ENCODE measurements around the gene AGA.
A peak's percentile ranks its signal among the peaks of the same experiment; 100 is the strongest.

AGA gene

GRCh38 chr4:177441803-177442622 is at the start of gene AGA:
AGA (minus strand) TSS chr4:177442437; CDS start chr4:177442375, 62 bp downstream.
- DNase-seq: peak; percentile 94

DNA sequence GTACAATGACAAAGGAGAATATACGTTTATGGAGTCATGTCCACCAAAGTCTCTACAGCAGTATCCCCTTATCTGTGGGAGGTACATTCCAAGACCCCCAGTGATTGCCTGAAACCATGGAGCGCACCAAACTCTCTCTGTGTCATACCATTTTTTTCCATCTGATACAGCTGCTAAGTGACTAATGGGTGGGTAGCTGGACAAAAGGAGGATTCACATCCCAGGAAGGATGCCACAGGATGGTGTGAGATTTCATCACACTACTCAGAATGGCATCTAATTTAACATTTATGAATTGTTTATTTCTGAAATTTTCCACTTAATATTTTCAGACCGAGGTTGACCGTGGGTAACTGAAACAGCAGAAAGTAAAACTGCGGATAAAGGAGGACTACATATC is 49.8 kb upstream of the AGA start:
- no peak for DNase-seq

GRCh38 chr4:177490769-177491168 is 48.5 kb upstream of the AGA start:
- DNase-seq: no peak

DNA sequence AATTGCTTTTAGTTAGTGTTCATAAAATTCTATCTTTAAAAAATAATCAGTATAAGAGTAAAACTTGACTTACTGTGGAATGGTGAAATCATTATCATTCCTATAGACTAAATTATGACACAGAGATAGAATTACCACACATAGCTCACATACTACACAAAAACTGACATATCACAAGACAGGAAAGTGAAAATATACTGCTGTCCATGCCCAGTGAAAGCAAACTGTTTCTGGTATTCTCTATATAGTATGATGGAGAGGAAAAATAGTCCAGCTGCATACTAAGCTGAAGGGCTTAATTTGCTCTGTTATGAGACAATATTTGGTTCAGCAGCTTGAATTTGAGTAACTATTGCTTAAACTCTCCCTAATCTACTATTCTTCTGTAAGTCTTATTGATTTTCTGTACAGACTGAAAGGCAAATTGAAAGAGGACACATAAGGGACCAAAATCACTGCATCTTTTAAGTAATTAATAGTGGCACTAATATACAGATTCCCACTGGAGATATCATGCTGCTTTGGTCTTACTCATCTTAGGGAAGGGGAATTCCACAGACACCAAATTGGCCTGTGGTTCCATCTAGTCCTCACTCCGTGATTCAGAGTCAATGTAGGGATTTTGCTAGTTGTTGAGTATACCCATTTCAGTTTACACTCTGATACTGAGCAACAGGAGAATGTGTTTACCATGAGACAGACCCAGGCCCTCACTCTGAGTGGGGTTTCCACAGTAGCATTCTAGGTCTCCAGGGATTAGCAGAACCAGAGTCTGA is 47.4 kb upstream of the AGA start:
- DNase-seq: no peak

- no peak for DNase-seq
Measured at GRCh38 chr4:177487977-177488376, 45.7 kb upstream of the AGA start.

DNA sequence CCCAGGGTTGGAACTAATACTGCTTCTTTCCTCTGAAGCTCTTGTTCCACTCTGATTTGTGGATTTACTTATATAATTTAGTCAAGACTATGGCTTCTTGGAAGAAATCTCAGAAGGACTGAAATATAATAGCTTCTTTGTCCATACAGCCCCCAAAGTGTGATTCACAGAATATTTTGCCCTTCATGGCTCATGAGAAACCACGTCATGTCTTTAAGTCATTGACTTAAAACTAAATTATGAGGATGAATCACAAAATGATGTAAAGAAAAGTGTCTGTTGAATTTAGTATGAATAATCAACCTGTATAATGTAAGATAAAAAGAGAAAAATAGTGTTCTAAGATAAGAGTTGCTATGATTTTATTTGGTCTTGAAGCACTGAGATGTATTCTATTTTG is 43.3 kb upstream of the AGA start:
- no peak for DNase-seq

- no peak for DNase-seq
Measured at GRCh38 chr4:177484613-177485021, 42.4 kb upstream of the AGA start.

- DNase-seq: no peak
Measured at GRCh38 chr4:177483760-177484159, 41.5 kb upstream of the AGA start.

- DNase-seq: no peak
Measured at GRCh38 chr4:177483271-177483670, 41.0 kb upstream of the AGA start.

DNA sequence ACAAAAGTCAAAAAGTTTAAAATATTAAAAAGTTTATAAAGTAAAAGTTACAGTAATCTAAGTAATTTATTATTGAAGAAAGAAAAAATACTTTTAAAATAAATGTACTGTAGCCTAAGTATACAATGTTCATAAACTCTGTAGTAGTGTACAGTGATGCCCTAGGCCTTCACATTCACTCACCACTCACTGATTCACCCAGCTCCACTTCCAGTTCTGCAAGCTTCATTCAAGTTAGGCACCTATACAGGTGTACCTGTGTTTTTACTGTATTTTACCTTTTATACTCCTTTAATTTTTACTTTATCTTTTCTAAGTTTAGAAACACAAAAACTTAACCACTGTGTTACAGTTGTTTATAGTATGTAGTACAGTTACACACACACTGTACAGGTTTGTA is 40.1 kb upstream of the AGA start:
- no peak for DNase-seq

- no peak for DNase-seq
Measured at GRCh38 chr4:177480795-177481194, 38.6 kb upstream of the AGA start.

DNA sequence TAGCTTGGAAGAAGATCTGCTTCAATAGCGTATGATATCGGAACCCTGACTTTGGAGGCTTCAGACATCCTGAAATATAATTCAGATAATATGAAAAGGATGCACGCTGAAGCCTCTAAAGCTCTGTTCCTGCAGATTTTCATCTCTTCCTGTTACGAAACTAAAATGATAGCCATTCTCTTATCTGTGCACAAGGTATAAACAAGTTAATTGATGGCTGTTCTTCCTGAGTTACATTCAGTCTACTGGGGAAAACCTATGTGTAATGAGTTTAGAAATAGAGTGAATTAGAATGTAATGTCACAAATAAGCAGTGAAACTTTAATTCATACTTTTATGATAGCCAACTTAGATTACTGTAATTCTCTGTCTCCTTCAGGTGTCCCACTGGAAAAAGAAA is 36.8 kb upstream of the AGA start:
- no peak for DNase-seq

DNA sequence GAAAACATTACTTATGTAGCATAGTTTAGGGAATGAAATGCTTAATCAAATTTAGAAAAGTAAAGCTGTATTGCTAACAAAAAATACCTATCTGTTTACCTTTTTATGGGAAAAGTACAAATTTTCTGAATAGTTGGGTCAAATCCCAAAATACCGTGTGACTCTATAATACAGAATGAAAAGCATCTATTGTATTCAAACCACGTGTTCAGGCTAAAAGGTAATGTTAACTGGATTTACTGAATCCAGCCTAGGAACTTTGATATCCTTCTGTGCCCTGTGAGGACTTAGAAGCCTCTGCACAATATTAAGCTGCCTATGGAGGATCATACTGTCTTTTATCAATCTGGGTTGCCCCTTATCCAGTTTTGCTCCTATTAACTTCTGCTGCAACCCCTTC is 36.3 kb upstream of the AGA start:
- no peak for DNase-seq

- no peak for DNase-seq
Measured at GRCh38 chr4:177473991-177474390, 31.8 kb upstream of the AGA start.

- DNase-seq: no peak
Measured at GRCh38 chr4:177464026-177464425, 21.8 kb upstream of the AGA start.

GRCh38 chr4:177461606-177462005 is 19.4 kb upstream of the AGA start:
- no peak for DNase-seq

- no peak for DNase-seq
Measured at GRCh38 chr4:177460460-177460859, 18.2 kb upstream of the AGA start.

GRCh38 chr4:177455561-177455970 is 13.3 kb upstream of the AGA start:
- no peak for DNase-seq

GRCh38 chr4:177453116-177453515 is 10.9 kb upstream of the AGA start:
- DNase-seq: no peak

DNA sequence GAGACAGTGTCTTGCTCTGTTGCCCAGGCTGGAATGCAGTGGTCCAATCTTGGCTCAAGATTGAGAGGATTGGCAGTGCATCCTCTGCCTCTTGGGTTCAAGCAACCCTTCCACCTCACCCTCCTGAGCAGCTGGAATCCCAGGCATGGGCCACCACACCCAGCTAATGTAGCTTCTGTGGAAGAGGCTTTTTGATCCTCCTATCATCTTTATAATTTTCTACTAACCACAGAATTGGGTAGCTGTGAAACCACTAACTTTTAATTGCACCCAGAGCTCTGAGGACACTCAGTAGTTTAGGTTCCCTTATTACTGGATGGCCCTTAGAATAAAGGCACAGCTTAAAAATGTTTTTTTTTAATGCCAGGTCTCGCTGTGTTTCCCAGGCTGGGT is 8.9 kb upstream of the AGA start:
- no peak for DNase-seq

DNA sequence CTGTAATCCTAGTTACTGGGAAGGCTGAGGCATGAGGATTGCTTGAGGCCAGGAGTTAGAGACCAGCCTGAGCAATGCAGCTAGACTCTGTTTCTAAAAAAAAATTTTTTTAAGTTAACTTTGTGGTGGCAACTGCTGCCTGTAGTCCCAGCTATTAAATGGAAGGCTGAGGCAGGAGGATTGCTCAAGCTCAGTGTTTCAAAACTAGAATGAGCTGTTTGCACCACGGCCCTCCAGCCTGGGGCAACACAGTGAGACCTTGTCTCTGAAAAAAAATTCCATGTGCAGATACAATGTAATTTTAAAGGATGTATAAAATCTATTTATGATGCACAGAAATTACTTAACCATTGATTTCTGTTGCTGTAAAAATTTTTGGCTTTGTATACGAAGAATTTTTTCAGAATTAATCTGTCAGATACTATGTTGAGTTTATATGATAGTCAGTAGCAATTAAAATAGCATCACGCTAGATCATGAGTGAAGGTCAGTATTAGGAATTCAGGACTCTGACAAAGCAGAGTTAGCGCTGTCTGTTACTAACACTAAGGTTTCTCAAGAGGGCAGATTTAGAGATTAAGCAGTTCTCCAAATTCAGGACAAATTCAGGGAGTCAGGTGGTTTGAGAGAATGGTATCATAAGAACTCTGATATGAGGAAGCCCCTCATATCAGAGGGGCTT is 8.3 kb upstream of the AGA start:
- no peak for DNase-seq

DNA sequence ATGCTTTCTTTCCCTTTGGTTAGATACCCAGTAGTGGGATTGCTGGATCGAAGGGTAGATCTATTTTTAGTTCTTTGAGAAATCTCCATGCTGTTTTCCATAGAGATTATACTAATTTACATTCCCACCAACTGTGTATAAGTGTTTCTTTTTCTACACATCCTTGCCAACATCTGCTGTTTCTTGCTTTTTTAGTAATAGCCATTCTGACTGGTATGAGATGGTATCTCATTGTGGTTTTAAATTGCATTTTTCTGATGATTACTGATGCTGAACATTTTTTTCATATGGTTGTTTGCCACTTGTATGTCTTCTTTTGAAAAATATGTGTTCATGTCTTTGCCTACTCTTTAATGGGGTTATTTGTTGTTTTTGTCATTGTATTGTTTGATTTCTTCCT is 6.6 kb upstream of the AGA start:
- DNase-seq: no peak

DNA sequence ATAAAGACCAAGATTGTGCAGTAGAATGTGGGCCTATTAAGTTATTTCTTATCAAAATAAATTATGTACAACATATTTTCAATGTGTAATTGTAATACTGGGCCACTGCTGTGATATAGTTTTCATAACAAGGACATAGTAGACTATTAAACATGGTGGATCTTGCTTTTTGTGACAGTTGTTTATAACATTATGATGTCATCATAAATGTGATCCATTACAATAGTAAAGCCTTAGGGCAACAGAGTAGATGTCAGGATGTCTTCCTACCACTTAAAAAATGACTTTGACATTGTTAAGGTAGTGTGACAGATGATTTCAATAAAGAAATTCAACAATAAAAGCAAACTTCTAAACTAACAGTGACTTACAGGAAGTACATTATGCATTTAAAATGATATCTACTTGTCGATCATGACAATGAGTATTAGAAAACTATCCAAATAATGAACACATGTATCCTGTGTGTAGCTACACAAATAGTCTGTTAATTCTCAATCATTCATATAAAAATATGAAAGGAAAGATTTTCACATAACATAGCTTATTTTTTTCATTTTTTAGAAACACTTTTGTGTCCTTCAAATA is 5.3 kb upstream of the AGA start:
- DNase-seq: no peak

Measured in CD4-positive, alpha-beta T cell treated with Interleukin-15 for 1 hour (primary cell).